Esophagus squamous epithelium (tissue), 4 donors: ENCODE results near the gene ZBTB38.

Source experiments
- POLR2A ChIP-seq, 4 donors: fragments of 450-650 bp; IDR thresholded peaks; one replicate each; pipeline ENCODE4 v1.6.1; 2017; ENCODE audit warnings: antibody characterized with exemption in 4 of 4, mild to moderate bottlenecking in 4 of 4, moderate library complexity in 3 of 4
- TF ChIP-seq, protein P1 (sequence below), 6 experiments: fragments of 450-650 bp in 4 of 6; fragments of 200-600 bp in 2 of 6; sonication (generic) in 2 of 6; IDR thresholded peaks; one replicate each; pipeline ENCODE4 v1.5.1; 2016 to 2019; ENCODE audit warnings: antibody characterized with exemption in 6 of 6, mild to moderate bottlenecking in 4 of 6, moderate library complexity in 4 of 6

DNA sequence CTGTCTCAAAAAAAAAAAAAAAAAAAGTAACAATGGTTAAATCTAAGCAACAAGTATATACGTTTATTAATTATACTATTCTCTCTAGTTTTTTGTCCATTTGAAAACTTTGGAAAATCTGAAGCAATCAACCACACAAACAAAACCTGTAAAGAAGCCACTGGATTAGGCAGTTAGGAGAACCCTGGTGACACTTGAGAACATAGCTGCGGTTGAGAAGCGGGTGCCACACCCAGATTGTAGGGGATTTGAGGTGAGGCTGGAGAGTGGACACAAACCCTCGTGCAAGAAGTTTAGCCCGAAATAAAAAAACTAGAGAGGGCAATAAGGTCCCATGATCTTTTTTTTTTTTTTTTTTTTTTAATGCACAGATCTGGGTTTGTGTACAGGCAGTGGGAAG lies 25.9 kb upstream of the ZBTB38 start:
- TF ChIP-seq, protein P1, sequence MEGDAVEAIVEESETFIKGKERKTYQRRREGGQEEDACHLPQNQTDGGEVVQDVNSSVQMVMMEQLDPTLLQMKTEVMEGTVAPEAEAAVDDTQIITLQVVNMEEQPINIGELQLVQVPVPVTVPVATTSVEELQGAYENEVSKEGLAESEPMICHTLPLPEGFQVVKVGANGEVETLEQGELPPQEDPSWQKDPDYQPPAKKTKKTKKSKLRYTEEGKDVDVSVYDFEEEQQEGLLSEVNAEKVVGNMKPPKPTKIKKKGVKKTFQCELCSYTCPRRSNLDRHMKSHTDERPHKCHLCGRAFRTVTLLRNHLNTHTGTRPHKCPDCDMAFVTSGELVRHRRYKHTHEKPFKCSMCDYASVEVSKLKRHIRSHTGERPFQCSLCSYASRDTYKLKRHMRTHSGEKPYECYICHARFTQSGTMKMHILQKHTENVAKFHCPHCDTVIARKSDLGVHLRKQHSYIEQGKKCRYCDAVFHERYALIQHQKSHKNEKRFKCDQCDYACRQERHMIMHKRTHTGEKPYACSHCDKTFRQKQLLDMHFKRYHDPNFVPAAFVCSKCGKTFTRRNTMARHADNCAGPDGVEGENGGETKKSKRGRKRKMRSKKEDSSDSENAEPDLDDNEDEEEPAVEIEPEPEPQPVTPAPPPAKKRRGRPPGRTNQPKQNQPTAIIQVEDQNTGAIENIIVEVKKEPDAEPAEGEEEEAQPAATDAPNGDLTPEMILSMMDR (IDR thresholded peaks at IDR 0.05) = no peak
- no peak for TF ChIP-seq POLR2A (IDR thresholded peaks at IDR 0.05)
